Putamen (tissue), 1 donor: ENCODE data around the gene ZACN.
"Not testable (repeated sequence)": the region's sequence is repeated elsewhere in the genome, so short reads cannot be mapped to it uniquely, and the experiment has no call there.

Experiments used
- DNase-seq: peaks from one replicate; pipeline ENCODE4 v3.0.0-alpha.2; 2016; ENCODE audit warnings: low spot score

ZACN gene

GRCh38 chr17:76078860-76079534 is at the start of gene ZACN:
ZACN (plus strand) TSS chr17:76079182; CDS start chr17:76079265, 83 bp downstream.
- DNase-seq = no peak

DNA sequence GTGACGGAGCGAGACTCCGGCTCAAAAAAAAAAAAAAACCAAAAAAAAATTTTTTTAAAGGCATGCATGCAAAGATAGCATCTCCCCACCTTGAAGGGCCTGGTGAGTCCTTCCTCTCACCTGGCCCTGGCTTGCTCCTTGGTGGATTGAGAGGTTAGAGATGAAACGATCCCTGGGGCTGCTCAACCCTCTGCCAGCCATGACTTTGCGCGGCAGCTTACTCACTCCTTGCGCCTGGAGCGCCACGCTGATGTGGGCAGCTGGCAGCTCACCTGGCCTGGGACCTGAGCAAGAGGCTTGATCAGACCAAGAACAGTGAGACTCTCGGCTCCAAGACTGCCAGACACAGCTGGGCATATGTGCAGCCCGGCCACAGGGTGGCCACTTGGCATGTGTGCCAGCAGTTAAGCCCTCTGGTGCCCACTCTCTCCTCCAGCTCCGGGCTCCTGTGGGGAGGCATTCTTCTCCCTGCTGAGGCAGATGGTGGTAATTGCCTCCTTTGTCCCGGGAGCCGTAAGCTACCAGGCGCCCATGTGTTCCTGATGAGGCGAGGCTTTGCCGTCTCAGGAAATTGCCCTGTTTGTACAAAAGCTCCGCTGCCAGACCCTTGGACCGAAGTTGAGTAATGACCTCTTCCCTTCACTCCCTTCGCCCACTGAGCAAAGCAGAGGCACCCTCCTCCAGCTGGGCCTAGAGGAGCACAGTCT is 46.8 kb upstream of the ZACN start:
- DNase-seq = no peak

- no peak for DNase-seq
Observed at GRCh38 chr17:76032780-76033108, 46.2 kb upstream of the ZACN start.

DNA sequence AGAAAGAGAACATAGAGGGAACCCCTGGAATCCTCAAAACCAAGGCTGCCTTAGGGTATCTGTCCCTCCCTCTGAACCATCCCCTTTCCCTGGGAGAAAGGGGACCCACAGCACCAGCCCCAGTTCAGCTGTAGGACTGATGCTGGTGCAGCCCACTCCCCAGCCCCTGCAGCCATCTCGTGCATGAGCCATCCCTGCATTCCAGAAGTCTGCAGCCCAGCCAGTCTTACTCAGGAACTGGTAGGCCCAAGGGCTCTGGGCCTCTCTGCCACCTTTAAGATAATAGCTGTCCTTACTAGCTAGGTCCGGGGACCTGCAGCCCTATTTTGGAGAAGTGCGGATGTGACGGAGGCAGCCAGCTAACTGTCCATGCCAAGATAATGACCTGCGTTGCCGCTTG is 45.8 kb upstream of the ZACN start:
- DNase-seq = no peak

- no peak for DNase-seq
Observed at GRCh38 chr17:76034428-76035350, 44.3 kb upstream of the ZACN start.

- DNase-seq = no peak
Observed at GRCh38 chr17:76036497-76037261, 42.3 kb upstream of the ZACN start.

GRCh38 chr17:76038050-76038449 is 40.9 kb upstream of the ZACN start:
- no peak for DNase-seq

- DNase-seq = no peak
Observed at GRCh38 chr17:76039121-76039520, 39.9 kb upstream of the ZACN start.

- DNase-seq = no peak
Observed at GRCh38 chr17:76040376-76040775, 38.6 kb upstream of the ZACN start.

- not testable (repeated sequence) for DNase-seq
Observed at GRCh38 chr17:76042868-76043267, 36.1 kb upstream of the ZACN start.

DNA sequence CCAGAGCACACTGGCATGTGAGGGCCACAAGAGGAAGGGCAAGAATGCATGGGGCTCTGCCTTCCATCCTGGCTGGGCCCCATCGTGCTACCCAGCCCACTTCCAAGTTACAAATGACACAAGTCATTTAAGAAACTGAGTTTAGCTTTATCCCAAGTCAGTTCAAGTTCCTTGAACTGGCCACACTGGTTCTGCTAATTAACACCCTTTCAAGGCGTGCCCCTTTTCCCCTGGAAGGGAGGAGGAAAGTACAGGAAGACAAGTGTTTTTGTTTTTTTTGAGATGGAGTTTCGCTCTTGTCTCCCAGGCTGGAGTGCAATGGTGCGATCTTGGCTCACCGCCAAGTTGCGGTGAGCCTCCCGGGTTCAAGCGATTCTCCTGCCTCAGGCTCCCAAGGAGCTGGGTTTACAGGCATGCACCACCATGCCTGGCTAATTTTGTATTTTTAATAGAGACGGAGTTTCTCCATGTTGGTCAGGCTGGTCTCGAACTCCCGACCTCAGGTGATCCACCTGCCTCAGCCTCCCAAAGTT is 34.4 kb upstream of the ZACN start:
- DNase-seq = not testable (repeated sequence)

DNA sequence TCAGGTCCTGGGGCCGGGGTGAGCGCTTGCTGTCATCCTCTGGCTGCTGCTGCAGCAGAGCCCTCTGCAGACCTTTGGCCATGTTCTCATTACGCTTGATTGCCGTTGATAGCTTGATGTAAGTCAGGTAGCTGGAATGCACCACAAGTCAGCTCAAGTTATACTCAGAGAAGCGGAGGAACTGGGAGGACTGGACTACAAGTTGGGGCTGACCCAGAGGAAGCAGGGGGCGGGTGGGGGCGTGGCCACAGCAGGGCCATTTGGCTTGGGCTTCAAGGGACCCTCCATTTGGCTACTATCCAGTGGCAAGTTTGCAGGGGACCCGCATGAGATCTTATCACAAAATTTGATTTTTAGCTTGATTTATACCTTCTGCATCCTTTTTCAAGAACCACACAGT is 32.9 kb upstream of the ZACN start:
- DNase-seq = no peak

- DNase-seq = no peak
Observed at GRCh38 chr17:76048025-76048605, 30.9 kb upstream of the ZACN start.

- DNase-seq = no peak
Observed at GRCh38 chr17:76048711-76049110, 30.3 kb upstream of the ZACN start.

- no peak for DNase-seq
Observed at GRCh38 chr17:76049239-76049638, 29.7 kb upstream of the ZACN start.

- no peak for DNase-seq
Observed at GRCh38 chr17:76049836-76050537, 29.0 kb upstream of the ZACN start.

- DNase-seq = no peak
Observed at GRCh38 chr17:76050538-76051467, 28.2 kb upstream of the ZACN start.

GRCh38 chr17:76051561-76051960 is 27.4 kb upstream of the ZACN start:
- no peak for DNase-seq

GRCh38 chr17:76053246-76054111 is 25.5 kb upstream of the ZACN start:
- no peak for DNase-seq
